K562 (cell line): Measurements from ENCODE around the gene LRP2.

Experiments used
- PATZ1 ChIP-seq: fragments of 250-450 bp; sonication (Bioruptor Pico); IDR thresholded peaks from 2 replicates; pipeline ENCODE4 v1.5.0; 2020; ENCODE audit warnings: mild to moderate bottlenecking, borderline replicate concordance
- POLR2A ChIP-seq: fragments of 450-650 bp; conservative IDR thresholded peaks from 2 replicates; pipeline ENCODE4 v1.6.1; 2016

DNA sequence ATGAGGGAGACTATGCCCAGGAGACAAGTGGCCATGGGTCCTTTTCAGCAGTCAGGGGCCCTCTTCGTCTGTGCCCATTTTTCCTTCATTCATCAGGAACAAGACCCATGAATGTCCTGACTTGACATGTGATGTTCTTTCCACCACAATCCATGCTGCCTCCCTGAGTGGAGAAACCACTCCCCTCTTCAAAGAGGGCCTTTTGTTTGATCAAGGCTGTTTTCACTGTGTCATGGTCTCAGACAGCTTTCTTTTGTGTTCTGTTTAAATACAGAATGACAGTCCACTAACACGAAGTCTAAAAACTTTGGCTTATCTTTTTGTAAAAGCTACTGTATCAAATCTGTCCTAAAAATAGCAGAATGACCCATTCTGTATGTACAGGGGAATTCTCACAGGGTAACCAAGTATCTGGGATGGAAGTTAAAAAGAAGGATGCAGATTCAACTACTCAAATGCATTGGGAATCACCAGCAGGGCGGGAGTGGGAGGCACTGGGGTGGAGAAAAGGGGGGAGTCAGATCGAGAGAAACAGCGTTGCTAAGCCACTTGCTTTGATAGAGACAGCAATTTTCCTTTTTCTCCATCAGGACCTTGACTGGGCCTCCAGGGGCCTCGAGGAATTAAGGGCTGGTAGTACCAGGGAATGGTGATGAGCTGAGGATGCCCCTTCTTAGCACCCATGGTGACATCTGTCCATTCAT, 13.9 kb downstream of the LRP2 start:
- TF ChIP-seq PATZ1: no peak
- TF ChIP-seq POLR2A: no peak
